ENCODE results near the gene ZMYND19. TPM values are rescaled to one million over a fixed set of nuclear protein-coding genes. Genes with fewer than 3 reads are reported as not detected.
"Not testable (repeated sequence)": the region's sequence is repeated elsewhere in the genome, so short reads cannot be mapped to it uniquely, and the experiment has no call there.

ZMYND19 gene
- 17.7 TPM for polyA plus RNA-seq (ENCODE audit: insufficient read length)

- peak; percentile 84 for DNase-seq (ENCODE audit: low read depth)
Measured at GRCh38 chr9:137590469-137591383, at the start of gene ZMYND19. Gene ZMYND19 (minus strand): TSS chr9:137590512. CDS start chr9:137590263, 249 bp downstream.

- DNase-seq (ENCODE audit: low read depth), result no peak
Measured at GRCh38 chr9:137639303-137640051, 49.2 kb upstream of the ZMYND19 start.

GRCh38 chr9:137638680-137639079, 48.4 kb upstream of the ZMYND19 start:
- DNase-seq (ENCODE audit: low read depth), result no peak

- no peak for DNase-seq (ENCODE audit: low read depth)
Measured at GRCh38 chr9:137634016-137634415, 43.7 kb upstream of the ZMYND19 start.

GRCh38 chr9:137632230-137633161, 42.2 kb upstream of the ZMYND19 start:
- DNase-seq (ENCODE audit: low read depth), result no peak

- no peak for DNase-seq (ENCODE audit: low read depth)
Measured at GRCh38 chr9:137631345-137632229, 41.3 kb upstream of the ZMYND19 start.

- no peak for DNase-seq (ENCODE audit: low read depth)
Measured at GRCh38 chr9:137630679-137631078, 40.4 kb upstream of the ZMYND19 start.

GRCh38 chr9:137630126-137630525, 39.8 kb upstream of the ZMYND19 start:
- no peak for DNase-seq (ENCODE audit: low read depth)

GRCh38 chr9:137627406-137627805, 37.1 kb upstream of the ZMYND19 start:
- DNase-seq (ENCODE audit: low read depth), result not testable (repeated sequence)

- DNase-seq (ENCODE audit: low read depth), result no peak
Measured at GRCh38 chr9:137626464-137626863, 36.2 kb upstream of the ZMYND19 start.

- not testable (repeated sequence) for DNase-seq (ENCODE audit: low read depth)
Measured at GRCh38 chr9:137622211-137622610, 31.9 kb upstream of the ZMYND19 start.

- DNase-seq (ENCODE audit: low read depth), result no peak
Measured at GRCh38 chr9:137621131-137621757, 30.9 kb upstream of the ZMYND19 start.

GRCh38 chr9:137620581-137620980, 30.3 kb upstream of the ZMYND19 start:
- DNase-seq (ENCODE audit: low read depth), result no peak

- no peak for DNase-seq (ENCODE audit: low read depth)
Measured at GRCh38 chr9:137620048-137620405, 29.7 kb upstream of the ZMYND19 start.

- no peak for DNase-seq (ENCODE audit: low read depth)
Measured at GRCh38 chr9:137619240-137620047, 29.1 kb upstream of the ZMYND19 start.

- peak; percentile 61 for DNase-seq (ENCODE audit: low read depth)
Measured at GRCh38 chr9:137618105-137619067, 28.1 kb upstream of the ZMYND19 start, which contains the start of gene EHMT1. Gene EHMT1 (plus strand): TSS chr9:137619005. CDS start chr9:137619029, 24 bp downstream.

GRCh38 chr9:137615387-137615871, 25.1 kb upstream of the ZMYND19 start:
- no peak for DNase-seq (ENCODE audit: low read depth)

All from forelimb muscle (tissue), 1 donor.